Fibroblast of lung (primary cell): ENCODE measurements around the gene GAL3ST2. TPM values are rescaled to one million over a fixed set of nuclear protein-coding genes. Genes with fewer than 3 reads are reported as not detected.

Source experiments
- DNase-seq, 2 donors: peaks; one replicate each; pipeline versions ENCODE4 v3.0.0 to v3.0.0-alpha.2; 2010; ENCODE audit warnings: low read depth in 2 of 2
- H2AFZ ChIP-seq: 2 replicates; pipeline ENCODE4 v1.5.1; 2012; ENCODE audit warnings: low read length, control low read depth, inconsistent platforms
- H3K27ac ChIP-seq: 2 replicates; pipeline ENCODE4 v1.5.1; 2011; ENCODE audit warnings: low read length, control low read depth; ENCODE audit not compliant: insufficient read depth
- H3K27me3 ChIP-seq: 2 replicates; pipeline ENCODE4 v1.5.1; 2011; ENCODE audit warnings: mild to moderate bottlenecking, low read length; ENCODE audit not compliant: control insufficient read depth, insufficient read depth
- H3K36me3 ChIP-seq: 2 replicates; pipeline ENCODE4 v1.5.1; 2011; ENCODE audit warnings: low read length; ENCODE audit not compliant: control insufficient read depth, insufficient read depth
- H3K4me1 ChIP-seq: 2 replicates; pipeline ENCODE4 v1.5.1; 2011; ENCODE audit warnings: low read length; ENCODE audit not compliant: control insufficient read depth, insufficient read depth; ENCODE audit errors: extremely low read depth
- H3K4me2 ChIP-seq: 2 replicates; pipeline ENCODE4 v1.5.1; 2011; ENCODE audit warnings: low read length, control low read depth; ENCODE audit not compliant: insufficient read depth; ENCODE audit errors: extremely low read depth
- H3K4me3 ChIP-seq, 4 experiments: fragments of 200-600 bp in 1 of 4; sonication (generic) in 1 of 4; replicated peaks in 1 of 4; 2 replicates each; pipeline ENCODE4 v1.5.1; 2011 to 2016; ENCODE audit warnings: low read length in 4 of 4, low read depth in 3 of 4, mild to moderate bottlenecking in 3 of 4, control low read depth in 2 of 4, inconsistent platforms in 1 of 4, mixed read lengths in 1 of 4; ENCODE audit not compliant: insufficient read depth in 1 of 4; ENCODE audit errors: control extremely low read depth in 1 of 4
- H3K79me2 ChIP-seq: 2 replicates; pipeline ENCODE4 v1.5.1; 2012; ENCODE audit warnings: mild to moderate bottlenecking, low read length, inconsistent platforms; ENCODE audit not compliant: control insufficient read depth, insufficient read depth
- H3K9ac ChIP-seq: 2 replicates; pipeline ENCODE4 v1.5.1; 2011; ENCODE audit warnings: mild to moderate bottlenecking, low read length, control low read depth; ENCODE audit not compliant: insufficient read depth
- H3K9me3 ChIP-seq: 2 replicates; pipeline ENCODE4 v1.5.1; 2012; ENCODE audit warnings: low read depth, low read length; ENCODE audit not compliant: control insufficient read depth, insufficient read depth
- H4K20me1 ChIP-seq: 2 replicates; pipeline ENCODE4 v1.5.1; 2011; ENCODE audit warnings: low read length; ENCODE audit not compliant: control insufficient read depth, insufficient read depth; ENCODE audit errors: extremely low read depth
- EZH2 ChIP-seq: IDR thresholded peaks from 2 replicates; pipeline ENCODE4 v1.5.1; 2012; ENCODE audit warnings: low read length, control low read depth, mild to moderate bottlenecking; ENCODE audit errors: missing control alignments
- polyA plus RNA-seq, 2 donors: library from polyadenylated mRNA; depleted of rRNA in 1 of 2; stranded (reverse) in 1 of 2; unstranded in 1 of 2; fragments of >200 nt; gene quantifications; 2 replicates each; pipeline ENCODE4 v1.2.1, GENCODE V29; 2011 to 2012; ENCODE audit warnings: missing spikeins in 1 of 2
- total RNA-seq: library from RNA; depleted of rRNA; stranded (reverse); fragments of >200 nt; gene quantifications from 2 replicates; pipeline ENCODE4 v1.2.1, GENCODE V29; 2014
- TF ChIP-seq, protein P1 (sequence below), 2 donors: IDR thresholded peaks in 1 of 2; conservative IDR thresholded peaks in 1 of 2; 1 replicate in 1 of 2; 2 replicates in 1 of 2; pipeline ENCODE4 v1.5.1; 2011 to 2012; ENCODE audit warnings: low read length in 2 of 2, control low read depth in 1 of 2, inconsistent platforms in 1 of 2, low read depth in 1 of 2, mild to moderate bottlenecking in 1 of 2

The GAL3ST2 gene
- total and polyA plus RNA-seq, 2 donors (not counting 1 experiment from before 2014, with no cell fraction given): 0.17 TPM; not detected in 1

DNA sequence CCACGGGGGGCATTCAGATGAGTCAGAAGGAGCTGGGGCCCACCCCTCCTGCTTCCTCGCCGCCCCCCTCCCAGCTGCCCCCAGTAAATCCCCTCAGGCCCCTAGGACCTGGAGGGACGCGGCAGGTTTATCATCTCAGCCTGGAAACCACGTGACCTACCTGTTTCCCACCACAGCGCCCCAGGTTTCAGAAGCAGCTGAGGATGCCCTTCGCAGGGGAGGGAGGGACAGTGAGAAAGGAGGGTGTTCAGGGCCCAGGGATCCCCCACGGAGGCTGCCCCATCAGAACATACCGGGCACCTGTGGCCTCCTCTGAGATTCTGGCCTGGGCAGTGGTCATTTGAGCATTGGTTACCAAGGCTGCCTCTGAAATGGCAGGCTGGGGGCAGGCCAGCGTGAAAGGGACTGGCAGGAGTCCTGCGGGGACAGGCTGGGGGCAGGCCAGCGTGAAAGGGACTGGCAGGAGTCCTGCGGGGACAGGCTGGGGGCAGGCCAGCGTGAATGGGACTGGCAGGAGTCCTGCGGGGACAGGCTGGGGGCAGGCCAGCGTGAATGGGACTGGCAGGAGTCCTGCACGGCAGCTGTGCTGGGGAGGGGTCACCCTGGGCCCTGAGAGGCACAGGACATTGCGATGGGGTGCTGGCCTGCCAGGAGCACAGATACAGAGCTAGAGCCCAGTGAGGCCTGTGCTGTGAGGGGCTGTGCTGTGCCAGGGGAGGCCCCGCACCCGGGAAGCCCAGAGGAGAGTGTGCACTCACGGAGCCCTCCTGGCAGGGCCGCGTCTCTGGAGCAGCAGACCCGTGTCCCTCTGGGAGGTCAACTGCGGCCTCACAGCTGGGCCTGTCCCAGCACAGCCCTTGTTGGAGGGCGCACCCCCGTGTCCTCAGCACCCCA is 33.9 kb downstream of the GAL3ST2 start:
- TF ChIP-seq EZH2: no peak
- TF ChIP-seq, protein P1, sequence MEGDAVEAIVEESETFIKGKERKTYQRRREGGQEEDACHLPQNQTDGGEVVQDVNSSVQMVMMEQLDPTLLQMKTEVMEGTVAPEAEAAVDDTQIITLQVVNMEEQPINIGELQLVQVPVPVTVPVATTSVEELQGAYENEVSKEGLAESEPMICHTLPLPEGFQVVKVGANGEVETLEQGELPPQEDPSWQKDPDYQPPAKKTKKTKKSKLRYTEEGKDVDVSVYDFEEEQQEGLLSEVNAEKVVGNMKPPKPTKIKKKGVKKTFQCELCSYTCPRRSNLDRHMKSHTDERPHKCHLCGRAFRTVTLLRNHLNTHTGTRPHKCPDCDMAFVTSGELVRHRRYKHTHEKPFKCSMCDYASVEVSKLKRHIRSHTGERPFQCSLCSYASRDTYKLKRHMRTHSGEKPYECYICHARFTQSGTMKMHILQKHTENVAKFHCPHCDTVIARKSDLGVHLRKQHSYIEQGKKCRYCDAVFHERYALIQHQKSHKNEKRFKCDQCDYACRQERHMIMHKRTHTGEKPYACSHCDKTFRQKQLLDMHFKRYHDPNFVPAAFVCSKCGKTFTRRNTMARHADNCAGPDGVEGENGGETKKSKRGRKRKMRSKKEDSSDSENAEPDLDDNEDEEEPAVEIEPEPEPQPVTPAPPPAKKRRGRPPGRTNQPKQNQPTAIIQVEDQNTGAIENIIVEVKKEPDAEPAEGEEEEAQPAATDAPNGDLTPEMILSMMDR (conservative IDR thresholded peaks at IDR 0.05 in 1 of 2, IDR thresholded peaks at IDR 0.05 in 1 of 2; ENCODE audit: low read depth in 1 of 2, low read length in 2 of 2): no peak
- Histone ChIP-seq H3K27ac (no peak overlapping the region), H3K4me3 (no peak overlapping the region), H3K27me3 (no peaks in the 10 kb centered on the region), H3K9ac (no peak overlapping the region), H3K36me3 (no peaks in the 10 kb centered on the region), H4K20me1 (no peaks in the 10 kb centered on the region), H3K4me1 (no peaks in the 10 kb centered on the region), H3K9me3 (no peaks in the 10 kb centered on the region), H3K79me2 (no peaks in the 10 kb centered on the region), H3K4me2 (no peak overlapping the region), H2AFZ (no peak overlapping the region)
- DNase-seq: no peak

DNA sequence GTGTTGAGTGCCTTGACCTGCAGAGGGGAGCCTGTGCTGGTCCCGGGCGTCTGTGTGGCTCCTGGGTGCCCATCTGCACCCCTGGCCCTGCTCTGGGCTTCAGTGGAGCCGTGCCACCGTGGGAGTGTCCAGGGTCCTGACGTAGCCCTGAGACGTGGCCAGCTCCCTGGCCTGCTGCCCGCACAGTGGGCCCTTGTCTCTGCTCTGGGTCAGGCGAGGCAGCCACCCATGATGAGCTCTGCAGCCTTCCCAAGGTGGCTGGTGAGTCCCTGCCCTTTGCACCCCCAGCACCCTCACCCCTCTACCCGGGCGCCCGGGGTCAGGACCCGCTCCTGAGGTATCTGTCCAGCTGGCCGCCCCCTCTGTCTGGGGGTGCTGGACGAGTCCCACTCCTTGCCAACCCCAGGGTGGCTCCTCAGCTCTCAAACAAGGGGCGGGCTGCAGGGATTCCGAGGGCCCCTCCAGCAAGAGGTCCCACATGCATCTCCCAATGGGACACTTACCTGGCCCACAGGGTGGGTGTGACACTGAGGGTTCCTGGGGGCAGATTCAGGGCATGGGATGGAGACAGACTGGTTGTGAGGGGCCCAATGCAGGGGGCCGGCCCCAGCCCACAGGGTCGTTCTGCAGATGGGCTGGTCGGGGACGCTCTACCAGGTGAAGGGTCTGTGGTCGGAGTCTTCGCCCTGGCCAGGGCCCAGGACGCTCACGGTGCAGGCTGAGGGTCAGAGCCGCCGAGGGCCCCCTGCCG is 34.8 kb downstream of the GAL3ST2 start:
- H3K4me2 ChIP-seq: no peak overlapping the region
- H3K36me3 ChIP-seq: no peaks in the 10 kb centered on the region
- H3K27me3 ChIP-seq: no peaks in the 10 kb centered on the region
- H3K4me1 ChIP-seq: no peaks in the 10 kb centered on the region
- H4K20me1 ChIP-seq: no peaks in the 10 kb centered on the region
- H3K4me3 ChIP-seq: no peak overlapping the region
- TF ChIP-seq, protein P1 (conservative IDR thresholded peaks at IDR 0.05 in 1 of 2, IDR thresholded peaks at IDR 0.05 in 1 of 2; ENCODE audit: low read depth in 1 of 2, low read length in 2 of 2): no peak
- no peak for TF ChIP-seq EZH2
- H3K9me3 ChIP-seq: no peaks in the 10 kb centered on the region
- DNase-seq: no peak
- no peak overlapping the region for H3K27ac ChIP-seq
- no peaks in the 10 kb centered on the region for H3K79me2 ChIP-seq
- H2AFZ ChIP-seq: no peak overlapping the region
- H3K9ac ChIP-seq: no peak overlapping the region
